Erythroblast (primary cell): ENCODE results near the gene RALGPS1.
"Not testable (repeated sequence)": the region's sequence is repeated elsewhere in the genome, so short reads cannot be mapped to it uniquely, and the experiment has no call there.

Experiments used
- DNase-seq, 2 experiments: peaks; one replicate each; lab custom pipeline; 2025; lab: John Stamatoyannopoulos, UW
- GATA1 ChIP-seq: IDR thresholded peaks from 2 replicates; pipeline ENCODE4 v1.6.1; 2011; ENCODE audit warnings: low read depth, mild to moderate bottlenecking, control low read depth, low read length, moderate library complexity
- POLR2A ChIP-seq: IDR thresholded peaks from 2 replicates; pipeline ENCODE4 v1.6.1; 2011; ENCODE audit warnings: mild to moderate bottlenecking, low read length

Gene RALGPS1

DNA sequence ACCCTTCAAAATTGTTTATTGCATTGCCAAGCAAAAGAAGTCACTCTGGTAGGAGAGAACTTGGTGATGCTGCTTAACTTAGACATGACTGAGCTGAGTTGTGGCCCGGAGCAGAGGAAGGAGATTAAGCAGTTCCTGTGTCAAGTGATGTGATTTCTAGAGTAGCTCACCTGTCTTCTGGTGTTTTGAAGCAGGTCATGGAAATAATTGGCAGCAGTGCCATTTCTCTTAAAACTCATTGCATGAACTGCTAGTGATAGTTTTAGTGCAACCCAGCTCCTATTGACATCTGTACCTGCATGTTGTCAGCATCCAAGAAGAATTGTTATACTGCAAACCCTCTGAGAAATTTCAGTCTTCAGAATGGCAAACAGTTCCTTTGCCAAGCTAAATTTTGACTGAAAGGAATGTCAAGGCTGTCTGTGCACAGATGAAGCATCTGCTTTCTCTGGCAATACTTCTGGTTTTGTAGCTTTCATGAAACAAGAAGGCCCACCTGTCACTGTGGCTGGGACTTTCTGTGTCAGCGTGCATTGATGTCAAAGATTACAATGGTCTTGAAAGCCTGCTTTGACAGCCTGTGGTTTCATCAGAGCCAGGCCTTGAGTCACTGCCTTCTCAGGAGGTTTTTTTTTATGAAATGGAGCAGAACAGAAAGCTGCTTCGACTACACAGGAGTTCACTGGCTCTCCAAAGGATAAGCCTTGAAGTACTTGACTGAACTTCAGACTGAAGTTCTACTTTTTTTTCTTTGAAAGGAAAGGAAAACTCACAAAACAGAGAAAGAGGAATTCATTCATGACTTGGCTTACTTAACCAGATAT, 90.6 kb downstream of the RALGPS1 start:
- DNase-seq: no peak
- no peak for TF ChIP-seq POLR2A
- no peak for TF ChIP-seq GATA1

DNA sequence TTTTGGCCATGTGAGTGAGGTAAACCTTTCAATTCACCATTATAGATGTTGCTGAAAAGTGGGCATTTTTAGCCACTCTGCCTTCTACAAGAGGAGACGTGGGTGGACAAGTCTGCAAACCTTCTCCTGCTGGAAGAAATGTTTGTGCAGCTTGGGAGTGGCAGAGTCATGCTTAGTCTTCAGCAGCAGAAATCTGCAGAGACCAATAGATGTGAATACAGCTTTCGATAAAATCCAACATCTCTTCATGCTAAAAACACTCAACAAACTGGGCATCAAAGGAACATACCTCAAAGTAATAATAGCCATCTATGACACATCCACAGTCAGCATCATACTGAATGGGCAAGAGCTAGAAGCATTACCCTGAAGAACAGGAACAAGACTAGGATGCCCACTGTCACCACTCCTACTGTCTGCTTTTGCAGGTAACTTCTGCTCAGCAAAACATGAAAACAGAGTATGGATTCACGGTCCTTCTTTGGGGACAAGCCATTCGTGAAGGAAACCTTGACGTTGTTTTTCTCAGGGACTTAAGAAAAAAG, 91.3 kb downstream of the RALGPS1 start:
- TF ChIP-seq POLR2A (no peak), GATA1 (no peak)
- no peak for DNase-seq

DNA sequence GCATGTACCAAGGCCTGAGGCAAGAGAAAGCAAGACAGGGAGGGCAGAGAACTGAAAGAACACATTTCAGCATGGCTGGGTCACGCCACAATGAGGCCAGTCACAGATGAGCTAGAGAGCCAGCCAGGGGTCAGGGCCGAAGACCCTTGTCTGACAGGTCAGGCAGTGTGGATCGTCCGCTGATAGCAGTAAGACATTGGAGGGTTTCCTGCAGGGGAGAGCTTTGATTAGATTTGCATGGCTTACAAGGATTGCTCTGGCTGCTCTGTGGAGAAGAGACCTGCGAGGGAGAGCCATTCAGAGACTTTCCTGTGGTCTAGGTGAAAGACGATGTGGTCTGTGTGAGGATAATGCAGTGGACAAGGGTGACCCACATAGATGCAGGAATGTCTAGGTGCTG, 93.1 kb downstream of the RALGPS1 start:
- DNase-seq: no peak
- TF ChIP-seq POLR2A (no peak), GATA1 (no peak)

DNA sequence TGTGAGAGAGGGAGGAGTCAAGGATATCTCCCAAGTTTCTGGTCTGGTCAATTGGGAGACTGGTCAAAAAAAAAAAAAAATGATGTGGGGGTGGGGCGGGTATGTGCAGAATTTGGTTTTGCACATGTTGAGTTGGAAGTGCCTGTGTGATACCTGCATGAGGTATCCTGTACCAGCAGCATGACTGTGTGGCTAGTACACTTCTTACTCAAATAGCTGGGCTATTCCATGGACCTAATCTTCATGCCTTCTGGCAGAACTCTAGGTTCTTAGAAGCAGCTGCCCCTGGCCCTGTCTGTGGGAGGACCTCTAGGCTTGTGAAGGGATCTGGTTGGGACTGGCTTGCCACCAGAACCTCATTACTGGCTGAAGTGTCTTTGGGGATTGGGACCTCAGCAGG, 93.5 kb downstream of the RALGPS1 start:
- no peak for TF ChIP-seq POLR2A
- TF ChIP-seq GATA1: no peak
- DNase-seq: no peak

DNA sequence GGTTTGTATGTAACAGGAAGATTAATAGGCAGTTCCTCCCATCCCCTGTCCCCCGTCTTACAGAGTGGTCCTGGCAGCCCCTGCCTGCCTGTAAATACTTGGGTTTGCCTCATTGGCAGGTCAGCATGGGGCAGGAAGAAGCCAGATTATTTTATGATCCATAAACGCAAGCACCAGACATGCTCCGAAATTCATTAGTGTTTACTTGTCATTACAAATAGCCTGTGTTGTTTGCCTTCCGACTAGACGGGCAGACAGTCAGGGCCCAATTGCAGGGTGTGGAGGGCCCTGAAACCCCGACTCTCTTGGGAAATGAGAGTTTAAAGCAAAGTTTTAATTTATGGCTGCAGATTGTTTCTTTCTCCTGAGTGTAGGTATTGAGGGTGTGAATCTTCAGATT, 97.2 kb downstream of the RALGPS1 start:
- TF ChIP-seq GATA1 (no peak), POLR2A (no peak)

DNA sequence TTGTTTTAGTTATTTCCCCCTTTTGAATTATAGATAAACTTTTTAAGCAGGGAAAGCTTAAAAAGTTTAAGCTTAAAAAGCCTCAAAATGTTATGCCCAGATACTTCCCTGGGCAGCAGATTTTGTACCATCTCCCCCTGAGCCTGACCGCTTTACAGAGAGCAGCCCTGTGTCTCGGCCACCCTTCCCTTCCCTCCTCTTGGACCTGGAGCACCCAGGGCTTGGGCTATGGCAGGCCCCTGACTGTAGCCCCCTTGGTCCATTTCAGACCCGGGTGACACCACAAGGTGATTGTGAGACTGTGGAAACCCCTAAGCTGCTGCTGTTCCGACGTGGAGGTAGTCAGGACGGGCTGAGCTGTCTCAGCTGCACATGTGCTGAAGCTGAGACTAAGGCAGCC, 97.7 kb downstream of the RALGPS1 start:
- no peak for DNase-seq
- TF ChIP-seq GATA1: no peak
- no peak for TF ChIP-seq POLR2A

More for the DNA sequence above, 97.2 kb downstream of the RALGPS1 start:
- no peak for DNase-seq

DNA sequence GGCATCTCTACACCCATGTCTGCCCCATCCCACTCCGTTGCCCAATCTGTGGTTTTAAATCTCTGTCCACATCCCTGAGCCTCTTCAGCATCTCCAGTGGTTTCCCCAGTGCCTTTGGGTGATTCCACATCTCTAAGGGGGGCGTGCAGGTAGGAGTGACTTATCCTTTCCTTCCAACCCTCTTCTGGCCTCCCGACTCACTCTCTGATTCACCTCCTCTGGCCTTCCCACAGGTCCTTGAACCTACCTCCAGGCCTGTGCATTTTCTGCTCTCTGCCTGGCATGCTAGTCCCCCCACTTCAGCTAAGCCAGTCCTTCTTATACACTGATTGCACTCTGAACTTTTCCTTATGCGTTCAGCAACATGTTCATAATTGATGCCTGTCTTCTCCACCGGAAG, 99.0 kb downstream of the RALGPS1 start:
- no peak for DNase-seq
- TF ChIP-seq POLR2A (no peak), GATA1 (no peak)

DNA sequence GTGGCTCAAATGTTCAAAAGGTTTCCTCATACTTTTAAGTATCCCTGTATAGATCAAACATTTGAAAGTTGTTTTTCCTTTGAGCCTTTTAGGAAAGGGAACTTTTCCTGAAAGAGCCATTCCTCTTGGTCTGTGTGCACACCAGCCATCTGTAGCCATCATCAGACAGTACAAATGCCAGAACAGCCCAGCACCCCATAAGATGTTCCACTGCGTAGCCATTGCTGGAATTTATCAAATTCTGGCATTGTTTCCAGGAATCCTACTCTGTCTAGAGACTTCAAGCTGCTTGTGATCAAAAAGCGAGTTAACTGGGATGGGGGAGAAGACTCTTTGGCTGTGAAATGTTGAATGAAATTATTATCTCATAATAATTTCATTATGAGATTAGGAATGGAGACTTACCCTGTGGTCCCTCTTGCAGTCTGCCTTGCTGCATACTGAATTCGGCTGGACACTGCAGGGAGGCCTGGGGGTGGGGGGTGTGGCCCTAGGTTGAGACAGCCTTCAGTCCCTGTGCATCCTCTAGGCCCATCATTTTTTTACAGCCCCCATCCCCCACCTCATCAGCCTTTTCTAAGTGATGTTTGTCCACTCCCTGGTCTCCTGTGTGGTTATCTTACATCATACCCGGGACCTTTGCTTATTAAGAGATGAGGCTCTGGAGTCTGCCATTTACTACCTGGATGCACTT, 99.8 kb downstream of the RALGPS1 start:
- TF ChIP-seq POLR2A (no peak), GATA1 (no peak)
- no peak for DNase-seq

DNA sequence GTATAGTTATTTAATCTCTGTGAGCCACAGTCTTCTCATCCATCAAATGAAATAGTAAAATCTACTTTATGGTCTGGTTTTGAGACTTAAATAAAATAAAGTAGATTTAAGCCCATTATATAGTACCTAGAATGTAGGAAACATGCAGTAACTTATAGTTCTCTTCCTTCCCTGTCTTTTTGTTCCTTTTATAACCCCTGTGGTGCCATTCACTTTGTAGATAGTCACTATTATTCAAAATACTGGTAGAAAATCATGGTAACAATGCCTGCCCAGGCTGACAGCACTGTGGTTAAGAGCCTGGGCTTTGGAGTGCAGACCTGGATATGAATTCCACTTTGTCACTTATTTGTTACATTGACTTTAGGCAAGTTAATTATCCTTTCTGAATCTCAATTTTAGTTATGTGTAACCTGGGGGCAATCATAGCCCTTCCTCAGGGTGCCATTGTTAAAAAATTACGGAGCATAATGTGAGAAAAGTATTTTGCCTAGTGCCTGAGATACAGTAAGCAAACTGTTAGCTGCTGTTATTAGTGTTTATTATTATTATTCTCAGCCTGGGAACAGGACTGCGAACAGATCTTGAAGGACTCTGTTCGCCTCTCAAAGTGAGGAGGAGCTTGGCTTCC, 100.4 kb downstream of the RALGPS1 start:
- no peak for TF ChIP-seq GATA1
- TF ChIP-seq POLR2A: no peak
- no peak for DNase-seq

DNA sequence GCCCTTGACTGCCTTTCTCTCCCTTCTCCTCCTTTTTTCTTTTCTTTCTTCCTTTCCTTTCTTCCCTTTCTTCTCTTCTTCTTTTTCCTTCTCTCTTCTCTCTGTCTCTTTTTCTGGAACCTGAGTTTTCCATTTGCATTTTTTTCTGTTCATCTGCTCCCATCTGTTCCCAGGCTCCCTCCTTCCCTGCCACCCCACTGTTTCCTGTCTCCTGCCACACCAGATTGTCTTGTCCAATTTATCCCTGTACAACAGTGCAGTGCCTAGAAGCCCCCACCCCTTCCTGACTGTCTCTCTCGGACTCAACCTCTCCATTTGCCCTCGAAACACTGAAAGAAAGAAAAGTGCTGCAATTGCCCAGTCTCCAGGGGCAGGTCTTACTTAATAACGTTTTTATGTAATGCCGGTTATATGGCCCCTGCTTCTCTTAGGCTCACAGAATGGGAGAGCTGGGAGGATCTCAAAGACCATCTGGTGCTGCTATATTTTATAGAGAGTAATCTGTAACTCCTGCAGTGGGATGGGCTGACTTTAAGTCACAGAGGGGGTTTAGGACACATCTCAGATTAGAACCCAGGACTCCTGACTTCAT, 101.4 kb downstream of the RALGPS1 start:
- DNase-seq: no peak
- no peak for TF ChIP-seq GATA1
- TF ChIP-seq POLR2A: no peak

DNA sequence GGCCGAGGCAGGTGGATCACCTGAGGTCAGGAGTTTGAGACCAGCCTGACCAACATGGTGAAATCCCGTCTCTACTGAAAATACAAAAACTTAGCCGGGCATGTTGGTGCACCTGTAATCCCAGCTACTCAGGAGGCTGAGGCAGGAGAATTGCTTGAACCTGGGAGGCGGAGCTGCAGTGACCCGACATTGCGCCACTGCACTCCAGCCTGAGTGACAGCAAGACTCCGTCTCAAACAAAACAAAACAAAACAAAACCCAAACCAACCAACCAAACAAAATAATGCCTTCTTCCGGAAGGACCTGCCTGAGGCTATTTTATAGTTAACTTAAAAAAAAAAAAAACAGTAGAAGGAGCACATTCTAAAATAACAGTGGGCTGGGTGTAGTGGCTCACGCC, 103.4 kb downstream of the RALGPS1 start:
- DNase-seq: not testable (repeated sequence)

DNA sequence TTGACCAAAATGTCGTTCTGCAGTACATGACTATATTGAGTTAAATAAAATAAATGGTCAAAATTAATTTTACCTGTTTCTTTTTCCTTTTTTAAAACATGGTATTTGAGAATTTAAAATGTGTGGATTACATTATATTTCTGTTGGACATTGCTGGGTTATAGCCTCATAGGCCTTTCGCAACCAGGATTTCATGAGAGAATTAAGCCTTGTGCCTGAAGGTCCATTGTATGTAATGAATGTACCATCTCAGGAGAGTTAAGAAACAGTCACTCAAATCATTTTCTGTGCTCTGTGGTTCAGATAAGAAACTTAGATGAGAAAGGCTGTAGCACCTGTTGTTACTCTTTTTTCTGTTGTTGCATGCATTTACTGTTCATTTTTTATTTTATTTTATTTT, 104.4 kb downstream of the RALGPS1 start:
- DNase-seq: no peak
- no peak for TF ChIP-seq GATA1
- TF ChIP-seq POLR2A: no peak

DNA sequence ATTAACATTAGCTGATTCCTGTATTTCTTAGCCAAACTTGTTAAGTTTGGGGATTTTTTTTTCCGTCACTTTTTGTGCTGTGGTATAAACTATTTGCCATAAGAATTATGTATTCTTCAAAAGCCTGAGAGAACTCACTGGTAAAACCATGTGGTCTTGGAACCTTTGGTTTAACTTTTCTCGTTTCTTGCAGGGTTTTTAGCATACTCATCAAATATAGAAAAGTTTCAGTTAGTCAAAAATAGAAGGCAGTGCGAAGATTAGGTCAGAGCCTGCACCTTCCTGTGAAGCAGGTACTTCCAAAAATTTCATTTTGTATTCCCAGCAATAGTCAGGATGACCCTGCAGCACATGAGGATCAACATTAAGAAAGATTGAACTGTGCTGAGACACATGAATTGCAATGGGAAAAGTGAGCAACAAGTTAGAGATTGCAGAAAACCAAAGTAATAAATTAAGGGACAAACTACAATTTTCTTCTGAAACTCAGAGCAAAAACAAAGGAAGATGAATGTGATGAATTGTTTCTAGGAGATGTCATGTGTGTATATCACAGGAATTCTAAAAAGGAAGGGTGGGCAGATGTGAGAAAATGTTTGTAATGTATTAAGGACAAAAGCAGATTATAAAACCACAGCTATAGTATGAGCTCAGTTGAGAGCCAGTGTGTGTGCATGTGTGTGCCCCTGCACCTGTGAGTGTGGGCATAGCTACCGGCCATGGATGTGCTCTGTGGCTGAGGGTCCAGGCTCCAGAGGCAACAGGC, 105.6 kb downstream of the RALGPS1 start:
- TF ChIP-seq POLR2A (no peak), GATA1 (no peak)
- DNase-seq: no peak
